SK-N-SH (cell line): Measurements from ENCODE around the gene SYT17. TPM values are rescaled to one million over a fixed set of nuclear protein-coding genes. Genes with fewer than 3 reads are reported as not detected.
A peak's percentile ranks its signal among the peaks of the same experiment; 100 is the strongest.

Experiments
- CTCF ChIA-PET: fragments of 300-600, 350-600 bp; formaldehyde crosslinking; extraction: SDS; loops from one replicate; lab custom pipeline; 2021; lab: Yijun Ruan, JAX
- POLR2A ChIA-PET: fragments of 350-600 bp; sonication (Branson Sonifier 250); formaldehyde crosslinking; extraction: SDS; loops from one replicate; lab custom pipeline; 2020; ENCODE audit warnings: antibody characterized with exemption, inconsistent platforms; lab: Yijun Ruan, JAX
- DNase-seq: peaks from one replicate; pipeline ENCODE4 v3.0.0; 2012
- H2AFZ ChIP-seq: fragments of 200-600 bp; sonication (generic); 2 replicates; pipeline ENCODE4 v1.8.1; 2016; ENCODE audit warnings: antibody characterized with exemption, mild to moderate bottlenecking, low read depth
- H3F3A ChIP-seq: fragments of 200-600 bp; sonication (generic); replicated peaks from 2 replicates; pipeline ENCODE3; 2016; ENCODE audit warnings: antibody characterized with exemption, mild to moderate bottlenecking; ENCODE audit not compliant: insufficient read depth
- H3K27ac ChIP-seq, 2 experiments: fragments of 200-500 bp in 1 of 2; fragments of 200-600 bp in 1 of 2; sonication (Bioruptor generic) in 1 of 2; sonication (generic), shearing (Covaris generic) in 1 of 2; 2 replicates each; pipeline versions ENCODE4 v1.5.1 to v1.6.1; 2014 to 2016; ENCODE audit warnings: low read depth in 2 of 2, inconsistent platforms in 1 of 2, low read length in 1 of 2, mild to moderate bottlenecking in 1 of 2, mixed read lengths in 1 of 2
- H3K27me3 ChIP-seq: fragments of 200-600 bp; sonication (generic), shearing (Covaris generic); 2 replicates; pipeline ENCODE4 v1.6.1; 2016; ENCODE audit warnings: mixed run types; ENCODE audit not compliant: insufficient read depth
- H3K36me3 ChIP-seq, 2 experiments: fragments of 200-500 bp in 1 of 2; fragments of 200-600 bp in 1 of 2; sonication (Bioruptor generic) in 1 of 2; sonication (generic) in 1 of 2; replicated peaks in 1 of 2; 2 replicates each; pipeline versions ENCODE3 to v1.5.1; 2014 to 2016; ENCODE audit warnings: low read length in 1 of 2, mild to moderate bottlenecking in 1 of 2; ENCODE audit not compliant: insufficient read depth in 2 of 2, control insufficient read depth in 1 of 2
- H3K4me1 ChIP-seq, 2 experiments: fragments of 200-500 bp in 1 of 2; fragments of 200-600 bp in 1 of 2; sonication (Bioruptor generic) in 1 of 2; sonication (generic), shearing (Covaris generic) in 1 of 2; 2 replicates each; pipeline versions ENCODE4 v1.5.1 to v1.6.1; 2014 to 2016; ENCODE audit warnings: low read depth in 1 of 2, low read length in 1 of 2, mixed run types in 1 of 2; ENCODE audit not compliant: insufficient read depth in 2 of 2, control insufficient read depth in 1 of 2
- H3K4me2 ChIP-seq: fragments of 200-600 bp; sonication (generic), shearing (Covaris generic); 2 replicates; pipeline ENCODE4 v1.6.1; 2017; ENCODE audit warnings: mixed run types
- H3K4me3 ChIP-seq, 2 experiments: fragments of 200-500 bp in 1 of 2; fragments of 200-600 bp in 1 of 2; sonication (Bioruptor generic) in 1 of 2; sonication (generic), shearing (Covaris generic) in 1 of 2; 2 replicates each; pipeline versions ENCODE4 v1.5.1 to v1.8.1; 2014 to 2016; ENCODE audit warnings: low read depth in 2 of 2, inconsistent platforms in 1 of 2, low read length in 1 of 2, mild to moderate bottlenecking in 1 of 2, mixed read lengths in 1 of 2, moderate library complexity in 1 of 2
- H3K79me2 ChIP-seq: fragments of 200-600 bp; sonication (generic); 2 replicates; pipeline ENCODE4 v1.8.1; 2017; ENCODE audit warnings: mild to moderate bottlenecking; ENCODE audit not compliant: insufficient read depth
- H3K9ac ChIP-seq: fragments of 200-600 bp; sonication (generic); 2 replicates; pipeline ENCODE4 v1.6.1; 2017; ENCODE audit warnings: mixed run types
- H3K9me2 ChIP-seq: fragments of 200-600 bp; sonication (generic); 2 replicates; pipeline ENCODE4 v1.6.1; 2017; ENCODE audit warnings: mixed run types
- H3K9me3 ChIP-seq: fragments of 200-600 bp; sonication (generic); 2 replicates; pipeline ENCODE4 v1.6.1; 2017; ENCODE audit warnings: mixed run types, mild to moderate bottlenecking, moderate library complexity
- H4K20me1 ChIP-seq: fragments of 200-600 bp; sonication (generic); 2 replicates; pipeline ENCODE4 v1.6.1; 2017; ENCODE audit warnings: mild to moderate bottlenecking, mixed run types; ENCODE audit not compliant: insufficient read depth
- CHD2 ChIP-seq: fragments of 150-350 bp; IDR thresholded peaks from 2 replicates; pipeline ENCODE4 v1.6.1; 2018; ENCODE audit warnings: low read length; ENCODE audit not compliant: partially characterized antibody
- ELF1 ChIP-seq: IDR thresholded peaks from 2 replicates; pipeline ENCODE4 v1.4.0; 2012
- EP300 ChIP-seq, 2 experiments: IDR thresholded peaks; 2 replicates each; pipeline versions ENCODE4 v1.4.0 to v1.6.1; 2012; ENCODE audit warnings: borderline replicate concordance in 1 of 2, low read depth in 1 of 2, low read length in 1 of 2
- EZH2phosphoT487 ChIP-seq: fragments of 200-600 bp; sonication (generic); IDR thresholded peaks from 2 replicates; pipeline ENCODE4 v1.6.1; 2017; ENCODE audit warnings: low read depth, mixed run types, mild to moderate bottlenecking, antibody characterized with exemption, moderate library complexity, borderline replicate concordance
- FOSL2 ChIP-seq: IDR thresholded peaks from 2 replicates; pipeline ENCODE4 v1.4.0; 2012; ENCODE audit warnings: low read depth, mild to moderate bottlenecking, moderate library complexity, borderline replicate concordance
- FOXM1 ChIP-seq: IDR thresholded peaks from 2 replicates; pipeline ENCODE4 v1.4.0; 2012; ENCODE audit warnings: low read depth, mild to moderate bottlenecking
- MEF2A ChIP-seq: IDR thresholded peaks from 2 replicates; pipeline ENCODE4 v1.4.0; 2012; ENCODE audit warnings: low read depth, borderline replicate concordance
- MXI1 ChIP-seq: IDR thresholded peaks from 2 replicates; pipeline ENCODE4 v1.6.1; 2012; ENCODE audit warnings: mild to moderate bottlenecking, low read depth, low read length, improper control_type of control experiment
- NFIC ChIP-seq: IDR thresholded peaks from 2 replicates; pipeline ENCODE4 v1.4.0; 2012; ENCODE audit warnings: borderline replicate concordance
- POLR2AphosphoS5 ChIP-seq: IDR thresholded peaks from 2 replicates; pipeline ENCODE4 v1.6.1; 2012; ENCODE audit warnings: low read depth, low read length
- RAD21 ChIP-seq: IDR thresholded peaks from 2 replicates; pipeline ENCODE4 v1.6.1; 2012; ENCODE audit warnings: mild to moderate bottlenecking, low read length
- RCOR1 ChIP-seq: fragments of 150-350 bp; IDR thresholded peaks from 2 replicates; pipeline ENCODE4 v1.6.1; 2017; ENCODE audit warnings: antibody characterized with exemption, low read length
- REST ChIP-seq: IDR thresholded peaks from 2 replicates; pipeline ENCODE4 v1.6.1; 2012; ENCODE audit warnings: mild to moderate bottlenecking, low read depth, low read length, moderate library complexity
- RFX5 ChIP-seq: IDR thresholded peaks from 2 replicates; pipeline ENCODE4 v1.6.1; 2012; ENCODE audit warnings: mild to moderate bottlenecking, improper control_type of control experiment, low read length
- SIN3A ChIP-seq: IDR thresholded peaks from 2 replicates; pipeline ENCODE4 v1.6.1; 2012; ENCODE audit warnings: low read depth, mild to moderate bottlenecking, low read length, moderate library complexity, borderline replicate concordance
- TCF12 ChIP-seq: IDR thresholded peaks from 2 replicates; pipeline ENCODE4 v1.4.0; 2012
- TEAD4 ChIP-seq: IDR thresholded peaks from 2 replicates; pipeline ENCODE4 v1.4.0; 2012; ENCODE audit warnings: mild to moderate bottlenecking, borderline replicate concordance; ENCODE audit not compliant: insufficient read depth
- USF1 ChIP-seq: IDR thresholded peaks from 2 replicates; pipeline ENCODE4 v1.4.0; 2012; ENCODE audit warnings: low read depth, borderline replicate concordance
- USF2 ChIP-seq: fragments of 150-350 bp; IDR thresholded peaks from 2 replicates; pipeline ENCODE4 v1.6.1; 2017; ENCODE audit warnings: antibody characterized with exemption, low read length, low read depth, borderline replicate concordance
- WGBS: methylation state at CpG from one replicate; pipeline ENCODE4 v1.1.6; 2017; ENCODE audit warnings: low lambda C conversion rate; 5-methylcytosine and 5-hydroxymethylcytosine counted together
- polyA plus RNA-seq, 3 experiments: library from polyadenylated mRNA; depleted of rRNA; stranded (reverse); fragments of >200 nt; gene quantifications; 2 replicates each; pipeline ENCODE4 v1.2.3, GENCODE V29; 2012
- TF ChIP-seq, protein P1 (sequence below): IDR thresholded peaks from 2 replicates; pipeline ENCODE4 v1.4.0; 2012; ENCODE audit warnings: low read depth, borderline replicate concordance
- TF ChIP-seq, protein P2 (sequence below): IDR thresholded peaks from 2 replicates; pipeline ENCODE4 v1.4.0; 2012; ENCODE audit warnings: low read depth

SYT17 gene
- polyA plus RNA-seq, 1 of the 3 experiments (the other 2 are of a cell fraction), result 0.21 TPM

- TF ChIP-seq REST (no peak), EZH2phosphoT487 (no peak), TEAD4 (no peak), USF1 (0 out of 2 replicates have a peak, but pooled peaks have one; percentile 21), CHD2 (no peak), TCF12 (no peak), POLR2AphosphoS5 (no peak), RCOR1 (no peak)
- TF ChIP-seq, protein P1, sequence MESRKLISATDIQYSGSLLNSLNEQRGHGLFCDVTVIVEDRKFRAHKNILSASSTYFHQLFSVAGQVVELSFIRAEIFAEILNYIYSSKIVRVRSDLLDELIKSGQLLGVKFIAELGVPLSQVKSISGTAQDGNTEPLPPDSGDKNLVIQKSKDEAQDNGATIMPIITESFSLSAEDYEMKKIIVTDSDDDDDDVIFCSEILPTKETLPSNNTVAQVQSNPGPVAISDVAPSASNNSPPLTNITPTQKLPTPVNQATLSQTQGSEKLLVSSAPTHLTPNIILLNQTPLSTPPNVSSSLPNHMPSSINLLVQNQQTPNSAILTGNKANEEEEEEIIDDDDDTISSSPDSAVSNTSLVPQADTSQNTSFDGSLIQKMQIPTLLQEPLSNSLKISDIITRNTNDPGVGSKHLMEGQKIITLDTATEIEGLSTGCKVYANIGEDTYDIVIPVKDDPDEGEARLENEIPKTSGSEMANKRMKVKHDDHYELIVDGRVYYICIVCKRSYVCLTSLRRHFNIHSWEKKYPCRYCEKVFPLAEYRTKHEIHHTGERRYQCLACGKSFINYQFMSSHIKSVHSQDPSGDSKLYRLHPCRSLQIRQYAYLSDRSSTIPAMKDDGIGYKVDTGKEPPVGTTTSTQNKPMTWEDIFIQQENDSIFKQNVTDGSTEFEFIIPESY, result no peak
- TF ChIP-seq, all 33 proteins: peak for 1
- no peak overlapping the region for H3K9ac ChIP-seq
- no peak overlapping the region for H3K27ac ChIP-seq
- CTCF ChIA-PET, result interaction anchor here (0.6 kb wide), 1 partner anchor 27 kb away, joined by 3 read pairs; no protein-coding TSS in a partner anchor
- peaks cover 0 to under 1% of the 10 kb centered on the region in 2 experiments for H3K36me3 ChIP-seq
- no peak overlapping the region for H2AFZ ChIP-seq
- peaks cover 9% of the 10 kb centered on the region for H3F3A ChIP-seq
- POLR2A ChIA-PET, result no interaction called here
- H3K4me1 ChIP-seq, result peaks cover 0 to 31% of the 10 kb centered on the region in 2 experiments; a peak in 2 of 4 replicates
- no peak overlapping the region for H3K4me2 ChIP-seq
- no peak for DNase-seq
- peaks cover 7% of the 10 kb centered on the region; the same call in 1 of the 2 replicates for H3K79me2 ChIP-seq
- no peaks in the 10 kb centered on the region for H4K20me1 ChIP-seq
- no peak overlapping the region for H3K4me3 ChIP-seq
- H3K27me3 ChIP-seq, result no peaks in the 10 kb centered on the region
- H3K9me2 ChIP-seq, result no peaks in the 10 kb centered on the region
- H3K9me3 ChIP-seq, result 0 out of 2 replicates have a peak, but pooled peaks cover 3% of the 10 kb centered on the region
Observed at GRCh38 chr16:19126300-19126699, 41.7 kb upstream of the SYT17 start.

GRCh38 chr16:19127205-19127604, 40.8 kb upstream of the SYT17 start:
- 0 out of 2 replicates have a peak, but pooled peaks cover 3% of the 10 kb centered on the region for H3K9me3 ChIP-seq
- ChIA-PET CTCF (interaction anchor here (1.0 to 1.2 kb wide), 2 partner anchors 10 to 41 kb away, joined by 3 to 4 read pairs; no protein-coding TSS in a partner anchor), POLR2A (no interaction called here)
- peaks cover 0 to 40% of the 10 kb centered on the region in 2 experiments; a peak in 2 of 4 replicates for H3K4me1 ChIP-seq
- H2AFZ ChIP-seq, result no peak overlapping the region
- no peak overlapping the region for H3K4me2 ChIP-seq
- no peak overlapping the region for H3K4me3 ChIP-seq
- H3K27me3 ChIP-seq, result no peaks in the 10 kb centered on the region
- 97% methylated on average over 3 of the region's 3 CpGs for WGBS
- peaks cover 10% of the 10 kb centered on the region for H3F3A ChIP-seq
- no peak overlapping the region for H3K9ac ChIP-seq
- H3K27ac ChIP-seq, result no peak overlapping the region
- H4K20me1 ChIP-seq, result no peaks in the 10 kb centered on the region
- DNase-seq, result no peak
- H3K36me3 ChIP-seq, result no peaks in the 10 kb centered on the region
- H3K9me2 ChIP-seq, result no peaks in the 10 kb centered on the region
- H3K79me2 ChIP-seq, result no peaks in the 10 kb centered on the region
- TF ChIP-seq ELF1, result no peak
- TF ChIP-seq TCF12, result no peak
- TF ChIP-seq RAD21, result no peak
- no peak for TF ChIP-seq MXI1
- TF ChIP-seq, protein P2, sequence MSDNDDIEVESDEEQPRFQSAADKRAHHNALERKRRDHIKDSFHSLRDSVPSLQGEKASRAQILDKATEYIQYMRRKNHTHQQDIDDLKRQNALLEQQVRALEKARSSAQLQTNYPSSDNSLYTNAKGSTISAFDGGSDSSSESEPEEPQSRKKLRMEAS, result no peak
- no peak for TF ChIP-seq MEF2A
- no peak for TF ChIP-seq EP300 (IDR thresholded peaks at IDR 0.05; ENCODE audit: borderline replicate concordance in 1 of 2, low read depth in 1 of 2, low read length in 1 of 2)
- no peak for TF ChIP-seq RCOR1
- TF ChIP-seq NFIC, result no peak
- TF ChIP-seq SIN3A, result no peak
- TF ChIP-seq FOSL2, result no peak
- no peak for TF ChIP-seq EZH2phosphoT487
- no peak for TF ChIP-seq FOXM1
- no peak for TF ChIP-seq TEAD4
- TF ChIP-seq USF2, result no peak
- TF ChIP-seq RFX5, result no peak
